HG02763 (cell line): ENCODE data around the gene IFNAR2.

Source experiments
- ATAC-seq: cut with Tn5 transposase; IDR thresholded peaks from one replicate; pipeline ENCODE4 v1.9.1; 2021; ENCODE audit warnings: mild to moderate bottlenecking, moderate library complexity; ENCODE audit not compliant: unreplicated experiment

The IFNAR2 gene

DNA sequence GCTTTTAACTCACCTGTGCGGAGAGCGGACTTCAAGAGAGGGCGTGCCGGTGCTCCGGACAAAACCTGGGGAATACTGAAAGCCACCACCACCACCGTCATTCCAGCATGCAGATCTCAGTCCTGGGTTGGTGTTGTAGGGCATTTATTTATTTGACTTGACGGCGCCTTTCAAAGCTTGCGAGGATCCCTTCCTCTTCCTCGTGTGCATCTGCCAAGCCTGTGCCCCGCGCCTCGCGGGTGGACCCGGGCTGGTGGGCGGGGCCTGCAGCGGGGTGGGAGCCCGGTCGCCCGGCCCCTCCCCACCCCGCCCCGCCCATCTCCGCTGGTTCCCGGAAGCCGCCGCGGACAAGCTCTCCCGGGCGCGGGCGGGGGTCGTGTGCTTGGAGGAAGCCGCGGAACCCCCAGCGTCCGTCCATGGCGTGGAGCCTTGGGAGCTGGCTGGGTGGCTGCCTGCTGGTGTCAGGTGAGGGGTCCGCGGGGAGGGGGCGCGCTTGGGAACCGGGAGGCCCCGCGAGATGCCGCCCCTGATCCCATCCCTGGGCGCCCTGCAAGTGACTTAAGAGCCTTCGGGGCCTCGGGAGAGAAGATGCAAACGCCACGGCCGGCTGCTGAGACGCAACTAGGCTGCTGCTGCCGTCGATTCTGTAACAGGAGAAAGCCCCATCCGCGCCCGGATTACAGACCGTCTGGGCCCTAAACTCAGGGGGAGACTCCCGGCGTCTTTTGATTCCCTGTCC is 36.5 kb downstream of the IFNAR2 start, which contains the start of gene IL10RB:
Gene IL10RB (plus strand): TSS at position 318 of the 739 bp plus-strand sequence. CDS start 99 bp downstream, at position 417.
- ATAC-seq, result no peak

DNA sequence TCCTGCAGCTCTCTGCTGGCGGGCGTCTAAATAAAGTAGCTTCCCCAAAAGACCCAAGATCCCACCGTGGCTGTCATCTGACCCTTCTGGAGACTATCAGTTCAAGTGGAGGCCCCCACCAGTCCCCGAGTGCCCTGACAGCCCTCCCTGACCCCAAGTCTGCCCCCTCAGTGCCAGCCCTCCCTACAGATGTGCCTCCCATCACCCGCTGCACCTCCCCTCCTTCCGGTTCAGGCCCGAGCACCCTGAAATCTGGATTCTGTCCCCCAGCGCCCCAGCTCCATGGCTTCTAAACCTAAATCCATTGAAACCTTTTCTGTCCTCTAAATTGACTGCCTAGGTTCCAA is 37.0 kb downstream of the IFNAR2 start:
- ATAC-seq, result no peak

DNA sequence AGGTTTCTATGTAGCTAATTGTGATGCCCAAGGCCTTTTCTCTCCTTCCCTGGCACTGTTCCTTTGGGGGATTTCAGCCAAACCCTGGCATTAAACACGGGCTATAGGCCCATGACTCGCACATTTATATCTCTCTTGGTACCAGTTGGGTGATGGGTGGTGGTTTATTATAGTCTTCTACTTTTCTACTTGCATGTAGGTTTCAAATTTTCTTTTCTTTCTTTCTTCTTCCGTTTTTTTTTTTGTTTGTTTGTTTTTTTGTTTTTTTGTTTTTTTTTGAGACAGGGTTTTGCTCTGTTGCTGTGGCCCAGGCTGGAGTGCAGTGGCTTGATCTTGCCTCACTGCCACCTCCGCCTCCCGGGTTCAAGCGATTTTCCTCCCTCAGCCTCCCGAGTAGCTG is 37.5 kb downstream of the IFNAR2 start:
- no peak for ATAC-seq

DNA sequence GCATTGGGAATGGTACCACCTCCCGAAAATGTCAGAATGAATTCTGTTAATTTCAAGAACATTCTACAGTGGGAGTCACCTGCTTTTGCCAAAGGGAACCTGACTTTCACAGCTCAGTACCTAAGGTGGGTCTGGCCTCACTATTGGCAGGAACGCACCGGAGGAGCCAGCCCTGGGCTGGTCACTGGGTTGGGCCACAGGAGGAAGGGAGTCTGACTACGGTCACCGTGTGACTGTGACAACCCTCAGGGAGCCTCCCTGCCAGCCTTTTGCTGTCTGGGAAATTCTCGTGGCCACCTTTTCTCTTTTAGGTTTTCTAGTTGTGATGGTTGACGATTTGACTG is 38.6 kb downstream of the IFNAR2 start:
- ATAC-seq, result peak; percentile 16

DNA sequence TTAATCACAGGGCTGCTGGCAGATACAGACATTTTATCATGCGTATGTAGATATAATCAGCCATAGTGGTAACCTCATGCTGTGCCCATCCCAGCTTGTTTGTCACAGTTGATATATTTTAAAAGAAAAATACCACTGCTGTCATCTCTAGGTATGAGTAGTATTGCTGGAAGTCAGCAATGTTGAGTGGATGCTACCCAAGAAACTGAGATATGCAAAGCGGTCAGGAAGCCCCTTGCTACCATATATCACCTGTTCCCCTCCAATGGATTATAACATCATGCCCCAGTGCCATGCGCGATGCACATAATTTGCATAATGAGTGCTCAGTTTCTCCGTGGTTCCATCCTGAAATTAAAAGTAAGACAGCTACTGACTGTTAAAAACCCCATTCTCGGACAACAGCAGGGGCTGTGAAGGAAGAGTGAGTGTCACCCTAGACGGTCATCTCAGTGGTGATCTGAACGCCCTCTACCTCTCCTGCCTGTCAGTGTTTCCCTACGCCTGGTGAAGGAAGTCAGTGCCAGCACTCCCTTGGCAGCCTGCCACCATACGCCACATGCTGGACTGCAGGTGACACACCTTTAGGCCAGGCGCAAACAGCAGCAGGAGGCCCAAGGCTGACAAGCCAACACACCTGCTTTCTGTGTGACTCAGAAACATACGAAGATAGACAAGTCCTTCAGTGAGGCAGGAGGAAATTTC is 39.2 kb downstream of the IFNAR2 start:
- ATAC-seq, result peak; percentile 64

DNA sequence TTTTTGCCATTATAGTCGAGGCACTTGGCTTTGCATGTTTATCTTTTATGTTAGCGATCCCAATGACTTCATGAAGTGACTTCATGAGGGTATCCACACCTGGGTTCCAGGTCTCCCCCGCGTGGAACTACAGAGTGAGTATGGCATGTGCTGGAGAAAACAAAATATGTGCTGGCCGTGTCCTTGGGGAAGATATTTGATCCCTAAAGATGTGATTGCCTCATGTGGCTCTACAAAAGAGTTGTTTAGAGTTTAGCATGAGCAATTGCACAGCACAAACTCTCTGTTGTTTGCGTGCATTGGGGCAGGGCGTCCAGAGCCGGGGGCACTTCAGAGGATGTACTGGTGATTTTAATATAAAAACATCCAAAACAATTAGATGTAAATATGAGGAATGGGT is 41.2 kb downstream of the IFNAR2 start:
- ATAC-seq, result no peak

DNA sequence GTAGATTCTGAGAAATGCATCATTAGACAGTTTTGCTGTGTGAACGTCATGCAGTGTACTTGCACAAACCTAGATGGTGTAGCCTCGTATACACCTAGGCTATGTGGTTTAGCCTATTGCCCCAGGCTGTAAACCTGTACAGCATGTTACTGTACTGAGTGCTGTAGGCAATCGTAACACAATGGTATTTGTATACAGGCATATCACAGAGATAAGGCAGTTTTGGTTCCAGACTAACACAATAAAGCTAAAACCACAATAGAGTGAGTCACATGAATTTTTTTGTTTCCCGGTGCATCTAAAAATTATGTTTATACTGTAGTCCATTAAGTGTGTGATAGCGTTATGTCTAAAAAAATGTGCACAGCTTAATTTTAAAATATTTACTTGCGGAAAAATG is 43.3 kb downstream of the IFNAR2 start:
- no peak for ATAC-seq

DNA sequence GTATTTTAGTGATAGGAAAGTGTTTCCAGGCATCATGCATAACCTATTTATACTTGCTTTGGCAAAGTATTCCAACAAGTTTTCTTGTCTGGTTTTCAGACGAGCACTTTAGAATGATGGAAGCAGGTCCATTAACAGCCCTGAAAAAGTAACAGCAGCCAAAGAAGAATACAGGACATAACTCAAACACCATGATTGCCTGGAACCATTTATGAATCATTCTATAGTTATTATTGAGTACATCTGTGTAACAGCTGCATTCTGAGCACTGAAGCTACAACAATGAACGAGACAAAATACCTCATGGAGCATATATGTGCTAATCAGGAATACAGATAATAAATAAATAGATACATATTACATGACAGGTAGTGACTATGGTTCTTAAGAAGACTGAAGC is 49.0 kb downstream of the IFNAR2 start:
- ATAC-seq, result no peak

DNA sequence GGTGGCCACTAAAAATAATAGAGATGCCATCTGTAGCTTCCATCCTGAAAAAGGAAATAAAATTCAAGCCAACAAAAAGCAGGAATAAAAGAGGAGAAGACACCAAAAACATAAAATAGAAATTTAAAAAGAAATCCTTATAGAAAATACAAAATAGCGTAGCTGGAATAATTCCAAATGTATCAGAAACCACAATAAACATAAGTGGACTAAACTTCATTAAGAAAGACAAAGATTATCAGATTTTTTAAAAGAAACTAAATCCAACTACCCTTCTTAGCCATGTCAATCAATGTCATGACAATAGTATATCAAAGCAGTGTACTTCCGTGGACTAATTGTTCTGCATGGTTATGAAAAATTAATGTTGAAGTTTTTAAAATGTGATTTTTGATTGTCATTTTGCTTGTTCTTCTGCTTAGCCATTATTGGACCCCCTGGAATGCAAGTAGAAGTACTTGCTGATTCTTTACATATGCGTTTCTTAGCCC is 49.6 kb downstream of the IFNAR2 start:
- no peak for ATAC-seq
